HG03575 (cell line): ENCODE data around the gene TFAP2B.

Experiments
- ATAC-seq: cut with Tn5 transposase; IDR thresholded peaks from one replicate; pipeline ENCODE4 v1.9.1; 2021; ENCODE audit not compliant: unreplicated experiment, insufficient number of reproducible peaks, low FRiP score; ENCODE audit errors: extremely low read depth

The TFAP2B gene

DNA sequence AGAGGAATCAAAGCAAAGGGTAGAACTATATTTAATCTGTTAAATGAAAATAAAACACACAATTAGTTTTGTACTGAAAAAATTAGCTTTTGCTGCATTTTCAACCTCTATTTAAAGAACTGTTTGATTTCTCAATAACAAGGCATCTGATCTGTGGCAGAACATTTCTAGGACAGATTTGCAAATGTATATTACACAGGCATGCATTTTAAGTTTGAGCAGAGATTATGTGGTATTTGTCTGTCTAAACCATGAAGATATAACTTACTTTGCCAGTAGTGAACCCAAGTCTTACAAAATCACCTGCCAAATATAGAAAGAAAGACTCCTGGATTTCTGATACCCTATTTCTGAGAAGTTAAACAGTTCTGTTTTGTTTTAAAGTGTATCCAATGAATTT lies 71.9 kb downstream of the TFAP2B start:
- ATAC-seq = no peak

DNA sequence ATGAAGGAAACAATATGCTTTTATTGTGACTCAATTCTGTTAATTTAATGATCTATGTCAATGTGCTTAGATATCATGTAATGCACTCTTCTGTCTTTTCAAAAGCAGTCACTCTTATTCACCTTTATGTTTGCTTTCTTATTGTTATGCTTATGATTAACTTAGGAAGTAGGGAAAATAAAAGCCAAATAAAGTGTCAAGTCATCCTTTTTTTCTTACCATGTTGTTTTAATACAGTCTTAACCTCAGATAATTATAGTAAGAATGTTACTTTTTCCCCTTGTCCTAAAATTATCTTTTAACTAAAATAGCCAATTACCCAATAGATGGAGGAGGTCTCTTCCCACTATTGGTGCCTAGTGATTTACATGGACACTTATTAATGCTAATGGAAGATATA lies 72.6 kb downstream of the TFAP2B start:
- ATAC-seq = no peak
